ENCODE measurements around the gene TRIM66. TPM values are rescaled to one million over a fixed set of nuclear protein-coding genes. Genes with fewer than 3 reads are reported as not detected.

The TRIM66 gene
- total RNA-seq, 3 donors from 2014 or later = 4.0 to 8.3 (median 6.7) TPM

- Mint-ChIP-seq H3K4me3 (no peak overlapping the region), H3K9me3 (no peaks in the 10 kb centered on the region), H3K36me3 (ENCODE audit: insufficient read depth) (no peaks in the 10 kb centered on the region), H3K27me3 (ENCODE audit: low read depth) (peaks cover 2% of the 10 kb centered on the region), H3K4me1 (ENCODE audit: low read depth) (no peaks in the 10 kb centered on the region)
- ATAC-seq (no peak), DNase-seq (no peak)
Observed at GRCh38 chr11:8707541-8708191, 25.2 kb upstream of the TRIM66 start.

GRCh38 chr11:8706673-8707432 is 24.4 kb upstream of the TRIM66 start:
- no peaks in the 10 kb centered on the region for H3K9me3 Mint-ChIP-seq
- ATAC-seq = no peak
- no peaks in the 10 kb centered on the region for H3K4me1 Mint-ChIP-seq (ENCODE audit: low read depth)
- H3K36me3 Mint-ChIP-seq (ENCODE audit: insufficient read depth) = no peaks in the 10 kb centered on the region
- DNase-seq = no peak
- peaks cover 2% of the 10 kb centered on the region for H3K27me3 Mint-ChIP-seq (ENCODE audit: low read depth)
- H3K4me3 Mint-ChIP-seq = no peak overlapping the region

- Mint-ChIP-seq H3K36me3 (ENCODE audit: insufficient read depth) (no peaks in the 10 kb centered on the region), H3K9me3 (no peaks in the 10 kb centered on the region)
- DNase-seq = no peak
Observed at GRCh38 chr11:8705146-8705545, 22.7 kb upstream of the TRIM66 start.

GRCh38 chr11:8704136-8704535 is 21.7 kb upstream of the TRIM66 start:
- Mint-ChIP-seq H3K4me1 (ENCODE audit: low read depth) (no peaks in the 10 kb centered on the region), H3K27me3 (ENCODE audit: low read depth) (no peaks in the 10 kb centered on the region), H3K36me3 (ENCODE audit: insufficient read depth) (no peaks in the 10 kb centered on the region), H3K4me3 (no peak overlapping the region), H3K9me3 (no peaks in the 10 kb centered on the region)
- no peak for ATAC-seq
- no peak for DNase-seq

More at GRCh38 chr11:8705146-8705545, 22.7 kb upstream of the TRIM66 start:
- H3K4me3 Mint-ChIP-seq = no peak overlapping the region
- no peak for ATAC-seq
- no peaks in the 10 kb centered on the region for H3K27me3 Mint-ChIP-seq (ENCODE audit: low read depth)
- no peaks in the 10 kb centered on the region for H3K4me1 Mint-ChIP-seq (ENCODE audit: low read depth)

GRCh38 chr11:8702598-8702915 is 20.1 kb upstream of the TRIM66 start:
- Mint-ChIP-seq H3K4me1 (ENCODE audit: low read depth) (no peaks in the 10 kb centered on the region), H3K4me3 (no peak overlapping the region), H3K27me3 (ENCODE audit: low read depth) (no peaks in the 10 kb centered on the region), H3K36me3 (ENCODE audit: insufficient read depth) (no peaks in the 10 kb centered on the region), H3K9me3 (no peaks in the 10 kb centered on the region)
- ATAC-seq = no peak
- no peak for DNase-seq

- Mint-ChIP-seq H3K4me1 (ENCODE audit: low read depth) (no peaks in the 10 kb centered on the region), H3K4me3 (no peak overlapping the region), H3K27me3 (ENCODE audit: low read depth) (no peaks in the 10 kb centered on the region), H3K36me3 (ENCODE audit: insufficient read depth) (peaks cover 2% of the 10 kb centered on the region), H3K9me3 (no peaks in the 10 kb centered on the region)
- no peak for ATAC-seq
- DNase-seq = no peak
Observed at GRCh38 chr11:8701891-8702597, 19.6 kb upstream of the TRIM66 start.

GRCh38 chr11:8699903-8700302 is 17.4 kb upstream of the TRIM66 start:
- no peak overlapping the region for H3K4me3 Mint-ChIP-seq
- no peaks in the 10 kb centered on the region for H3K4me1 Mint-ChIP-seq (ENCODE audit: low read depth)
- H3K27me3 Mint-ChIP-seq (ENCODE audit: low read depth) = no peaks in the 10 kb centered on the region
- peaks cover 8% of the 10 kb centered on the region for H3K36me3 Mint-ChIP-seq (ENCODE audit: insufficient read depth)
- no peaks in the 10 kb centered on the region for H3K9me3 Mint-ChIP-seq
- ATAC-seq (no peak), DNase-seq (no peak)

- ATAC-seq = no peak
- no peak for DNase-seq
- H3K9me3 Mint-ChIP-seq = no peaks in the 10 kb centered on the region
- H3K4me1 Mint-ChIP-seq (ENCODE audit: low read depth) = no peaks in the 10 kb centered on the region
- no peaks in the 10 kb centered on the region for H3K27me3 Mint-ChIP-seq (ENCODE audit: low read depth)
- H3K4me3 Mint-ChIP-seq = no peak overlapping the region
- peaks cover 10% of the 10 kb centered on the region for H3K36me3 Mint-ChIP-seq (ENCODE audit: insufficient read depth)
Observed at GRCh38 chr11:8698917-8699441, 16.5 kb upstream of the TRIM66 start.

GRCh38 chr11:8698379-8698851 is 15.9 kb upstream of the TRIM66 start:
- no peak overlapping the region for H3K4me3 Mint-ChIP-seq
- no peak for ATAC-seq

GRCh38 chr11:8697054-8697453 is 14.6 kb upstream of the TRIM66 start:
- ATAC-seq = no peak

More at GRCh38 chr11:8698379-8698851, 15.9 kb upstream of the TRIM66 start:
- no peaks in the 10 kb centered on the region for H3K4me1 Mint-ChIP-seq (ENCODE audit: low read depth)
- no peaks in the 10 kb centered on the region for H3K27me3 Mint-ChIP-seq (ENCODE audit: low read depth)
- peaks cover 10% of the 10 kb centered on the region for H3K36me3 Mint-ChIP-seq (ENCODE audit: insufficient read depth)
- no peaks in the 10 kb centered on the region for H3K9me3 Mint-ChIP-seq
- no peak for DNase-seq

GRCh38 chr11:8694137-8694536 is 11.7 kb upstream of the TRIM66 start:
- H3K4me3 Mint-ChIP-seq = no peak overlapping the region
- ATAC-seq (peak; percentile 4), DNase-seq (no peak)
- no peaks in the 10 kb centered on the region for H3K27me3 Mint-ChIP-seq (ENCODE audit: low read depth)
- no peaks in the 10 kb centered on the region for H3K9me3 Mint-ChIP-seq
- peaks cover 11% of the 10 kb centered on the region for H3K4me1 Mint-ChIP-seq (ENCODE audit: low read depth)
- peaks cover 10% of the 10 kb centered on the region for H3K36me3 Mint-ChIP-seq (ENCODE audit: insufficient read depth)

More at GRCh38 chr11:8697054-8697453, 14.6 kb upstream of the TRIM66 start:
- no peaks in the 10 kb centered on the region for H3K9me3 Mint-ChIP-seq
- peaks cover 10% of the 10 kb centered on the region for H3K36me3 Mint-ChIP-seq (ENCODE audit: insufficient read depth)
- H3K4me1 Mint-ChIP-seq (ENCODE audit: low read depth) = no peaks in the 10 kb centered on the region
- no peak overlapping the region for H3K4me3 Mint-ChIP-seq
- DNase-seq = no peak
- H3K27me3 Mint-ChIP-seq (ENCODE audit: low read depth) = no peaks in the 10 kb centered on the region

- Mint-ChIP-seq H3K36me3 (ENCODE audit: insufficient read depth) (peaks cover 10% of the 10 kb centered on the region), H3K4me1 (ENCODE audit: low read depth) (peaks cover 15% of the 10 kb centered on the region), H3K4me3 (no peak overlapping the region), H3K9me3 (no peaks in the 10 kb centered on the region), H3K27me3 (ENCODE audit: low read depth) (no peaks in the 10 kb centered on the region)
- no peak for ATAC-seq
- no peak for DNase-seq
Observed at GRCh38 chr11:8693555-8693954, 11.1 kb upstream of the TRIM66 start.

GRCh38 chr11:8693010-8693551 is 10.6 kb upstream of the TRIM66 start:
- no peaks in the 10 kb centered on the region for H3K27me3 Mint-ChIP-seq (ENCODE audit: low read depth)
- peaks cover 20% of the 10 kb centered on the region for H3K4me1 Mint-ChIP-seq (ENCODE audit: low read depth)
- ATAC-seq (no peak), DNase-seq (no peak)
- no peak overlapping the region for H3K4me3 Mint-ChIP-seq
- H3K9me3 Mint-ChIP-seq = no peaks in the 10 kb centered on the region
- H3K36me3 Mint-ChIP-seq (ENCODE audit: insufficient read depth) = peaks cover 10% of the 10 kb centered on the region

- no peak for ATAC-seq
- Mint-ChIP-seq H3K27me3 (ENCODE audit: low read depth) (no peaks in the 10 kb centered on the region), H3K9me3 (no peaks in the 10 kb centered on the region), H3K4me3 (no peak overlapping the region), H3K4me1 (ENCODE audit: low read depth) (peaks cover 26% of the 10 kb centered on the region), H3K36me3 (ENCODE audit: insufficient read depth) (peaks cover 14% of the 10 kb centered on the region)
- no peak for DNase-seq
Observed at GRCh38 chr11:8692417-8692816, 10.0 kb upstream of the TRIM66 start.

All from activated T-cell treated with anti-CD3 and anti-CD28 coated beads, Interleukin-2, amount 50 U/mL, for 4 hours (primary cell).